ENCODE measurements around the gene OR7A17. TPM values are rescaled to one million over a fixed set of nuclear protein-coding genes. Genes with fewer than 3 reads are reported as not detected.

OR7A17 gene
- total and polyA plus RNA-seq, 2 donors (not counting 3 experiments of a cell fraction or from before 2014, with no cell fraction given) = not detected

DNA sequence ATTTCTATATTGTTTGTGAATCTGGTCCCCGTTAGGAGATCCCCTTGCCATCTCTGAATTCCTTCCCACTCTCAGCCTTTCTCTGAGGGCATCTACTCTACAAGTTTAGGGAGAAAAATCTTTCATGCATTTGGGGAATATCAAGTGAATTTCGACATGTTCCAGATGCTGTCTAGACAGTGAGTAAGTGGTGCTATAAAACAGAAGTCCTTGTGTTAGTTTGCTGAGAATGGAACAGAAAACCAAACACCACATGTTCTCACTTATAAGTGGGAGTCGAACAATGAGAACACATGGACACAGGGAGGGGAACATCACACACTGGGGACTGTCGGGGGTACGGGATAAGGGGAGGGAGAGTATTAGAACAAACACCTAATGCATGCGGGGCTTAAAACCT lies 42.4 kb downstream of the OR7A17 start:
- no peaks in the 10 kb centered on the region for H3K36me3 ChIP-seq (ENCODE audit: control insufficient read depth in 2 of 2, extremely low read depth in 1 of 2, insufficient read depth in 2 of 2, low read length in 2 of 2)
- POLR2A ChIA-PET = no interaction called here
- H3K9me1 ChIP-seq (replicated peaks; ENCODE audit: control insufficient read depth, extremely low read depth, insufficient read depth, low read length) = no peaks in the 10 kb centered on the region
- CTCF ChIA-PET = no interaction called here
- no peak overlapping the region for H3K4me2 ChIP-seq (ENCODE audit: insufficient read depth, low read length)
- TF ChIP-seq EZH2 (IDR thresholded peaks at IDR 0.05; ENCODE audit: borderline replicate concordance, low read depth, low read length, severe bottlenecking) (no peak), FOS (IDR thresholded peaks at IDR 0.05; ENCODE audit: borderline replicate concordance, insufficient read depth, low read length) (no peak), GATA2 (IDR thresholded peaks at IDR 0.05; ENCODE audit: insufficient read depth, insufficient read length, low read depth, low read length) (no peak), JUN (IDR thresholded peaks at IDR 0.05; ENCODE audit: borderline replicate concordance, insufficient read depth, insufficient read length, low read depth) (no peak), POLR2A (IDR thresholded peaks at IDR 0.05; ENCODE audit: low read depth, low read length) (no peak), MYC (IDR thresholded peaks at IDR 0.05; ENCODE audit: low read depth, low read length) (no peak), POLR2AphosphoS5 (IDR thresholded peaks at IDR 0.05; ENCODE audit: insufficient read depth, low read depth, low read length) (no peak)
- TF ChIP-seq, protein P1, sequence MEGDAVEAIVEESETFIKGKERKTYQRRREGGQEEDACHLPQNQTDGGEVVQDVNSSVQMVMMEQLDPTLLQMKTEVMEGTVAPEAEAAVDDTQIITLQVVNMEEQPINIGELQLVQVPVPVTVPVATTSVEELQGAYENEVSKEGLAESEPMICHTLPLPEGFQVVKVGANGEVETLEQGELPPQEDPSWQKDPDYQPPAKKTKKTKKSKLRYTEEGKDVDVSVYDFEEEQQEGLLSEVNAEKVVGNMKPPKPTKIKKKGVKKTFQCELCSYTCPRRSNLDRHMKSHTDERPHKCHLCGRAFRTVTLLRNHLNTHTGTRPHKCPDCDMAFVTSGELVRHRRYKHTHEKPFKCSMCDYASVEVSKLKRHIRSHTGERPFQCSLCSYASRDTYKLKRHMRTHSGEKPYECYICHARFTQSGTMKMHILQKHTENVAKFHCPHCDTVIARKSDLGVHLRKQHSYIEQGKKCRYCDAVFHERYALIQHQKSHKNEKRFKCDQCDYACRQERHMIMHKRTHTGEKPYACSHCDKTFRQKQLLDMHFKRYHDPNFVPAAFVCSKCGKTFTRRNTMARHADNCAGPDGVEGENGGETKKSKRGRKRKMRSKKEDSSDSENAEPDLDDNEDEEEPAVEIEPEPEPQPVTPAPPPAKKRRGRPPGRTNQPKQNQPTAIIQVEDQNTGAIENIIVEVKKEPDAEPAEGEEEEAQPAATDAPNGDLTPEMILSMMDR (IDR thresholded peaks at IDR 0.05; ENCODE audit: extremely low read depth in 1 of 2, insufficient read depth in 1 of 2, low read depth in 1 of 2, low read length in 2 of 2) = no peak
- TF ChIP-seq, protein P2, sequence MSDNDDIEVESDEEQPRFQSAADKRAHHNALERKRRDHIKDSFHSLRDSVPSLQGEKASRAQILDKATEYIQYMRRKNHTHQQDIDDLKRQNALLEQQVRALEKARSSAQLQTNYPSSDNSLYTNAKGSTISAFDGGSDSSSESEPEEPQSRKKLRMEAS (IDR thresholded peaks at IDR 0.05; ENCODE audit: insufficient read depth, insufficient read length) = no peak
- intact Hi-C loops (cut with micrococcal nuclease) = no loop called here
- no peaks in the 10 kb centered on the region for H3K4me1 ChIP-seq (ENCODE audit: control insufficient read depth, extremely low read depth, insufficient read depth, low read length)
- FAIRE-seq (no peak), DNase-seq (ENCODE audit: low read depth, low spot score) (no peak)
- BruUV-seq (replicated peaks) = no TSS peak
- H3K79me2 ChIP-seq (ENCODE audit: control insufficient read depth, insufficient read depth, low read length) = no peaks in the 10 kb centered on the region
- no peaks in the 10 kb centered on the region for H3K27me3 ChIP-seq (ENCODE audit: control insufficient read depth in 2 of 2, insufficient read depth in 2 of 2, low read length in 2 of 2)
- dilution Hi-C loops (cut with MboI; ENCODE audit: extremely low pct_ligation_motif_present, low sequenced_read_pairs) = no loop called here
- no peaks in the 10 kb centered on the region for H3K9me3 ChIP-seq (replicated peaks; ENCODE audit: control insufficient read depth, insufficient read depth, low read length)
- H3K4me3 ChIP-seq (replicated peaks in 1 of 3; ENCODE audit: insufficient read depth in 1 of 3, low read depth in 1 of 3, low read length in 3 of 3) = no peak overlapping the region
- H3K9ac ChIP-seq (replicated peaks; ENCODE audit: extremely low read depth, insufficient read depth, low read length) = no peak overlapping the region
- H3K27ac ChIP-seq (ENCODE audit: insufficient read depth, low read depth, low read length) = no peak overlapping the region
- H4K20me1 ChIP-seq (replicated peaks; ENCODE audit: control insufficient read depth, extremely low read depth, insufficient read depth, low read length) = no peaks in the 10 kb centered on the region
- H2AFZ ChIP-seq (ENCODE audit: low read depth, low read length) = no peak overlapping the region
